ENCODE results near the gene STAB1. TPM values are rescaled to one million over a fixed set of nuclear protein-coding genes. Genes with fewer than 3 reads are reported as not detected.

The STAB1 gene
- total and polyA plus RNA-seq, 2 of the 8 experiments (the other 6 are each of a cell fraction or from before 2014, with no cell fraction given): 1.0 to 1.9 TPM

DNA sequence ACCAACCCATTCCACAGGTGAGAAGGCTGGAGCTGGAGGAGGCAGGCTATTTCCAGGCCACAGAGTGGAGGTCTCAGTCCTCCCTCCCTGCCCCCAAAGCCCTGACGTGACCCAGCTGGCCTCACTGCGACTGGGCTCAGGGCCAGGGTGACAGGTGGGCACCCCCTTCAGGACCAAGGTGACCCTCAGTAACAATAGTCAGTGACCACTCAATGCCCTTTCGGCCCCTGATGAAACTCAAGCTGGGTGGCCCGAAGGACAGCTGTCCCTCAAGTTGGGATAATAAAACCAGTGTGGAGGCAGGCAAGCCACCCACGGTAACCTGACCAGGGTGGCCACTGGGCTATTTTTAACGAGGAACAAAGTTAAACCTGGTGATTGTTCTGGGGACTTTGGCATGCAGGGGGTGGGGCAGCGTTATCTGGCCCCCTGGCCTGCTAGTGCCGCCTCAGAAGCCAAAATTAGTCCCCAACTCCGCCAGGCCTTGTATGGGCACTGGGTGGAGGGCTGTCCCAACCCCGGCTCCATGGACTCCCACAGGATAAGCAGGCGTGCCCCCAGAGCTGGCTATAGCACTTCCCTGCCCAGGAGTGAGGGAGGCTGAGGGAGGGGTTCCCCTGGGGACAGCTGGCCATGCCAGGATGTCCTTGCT lies 42.4 kb upstream of the STAB1 start (continued):
- TF ChIP-seq CBX8 (IDR thresholded peaks at IDR 0.05; ENCODE audit: borderline replicate concordance, low read depth, low read length): no peak
- TF ChIP-seq NANOG (IDR thresholded peaks at IDR 0.05; ENCODE audit: insufficient read depth, low read depth, low read length, poor library complexity, severe bottlenecking): no peak
- no peak for TF ChIP-seq CHD1 (IDR thresholded peaks at IDR 0.05; ENCODE audit: low read depth, low read length)
- TF ChIP-seq, protein P1, sequence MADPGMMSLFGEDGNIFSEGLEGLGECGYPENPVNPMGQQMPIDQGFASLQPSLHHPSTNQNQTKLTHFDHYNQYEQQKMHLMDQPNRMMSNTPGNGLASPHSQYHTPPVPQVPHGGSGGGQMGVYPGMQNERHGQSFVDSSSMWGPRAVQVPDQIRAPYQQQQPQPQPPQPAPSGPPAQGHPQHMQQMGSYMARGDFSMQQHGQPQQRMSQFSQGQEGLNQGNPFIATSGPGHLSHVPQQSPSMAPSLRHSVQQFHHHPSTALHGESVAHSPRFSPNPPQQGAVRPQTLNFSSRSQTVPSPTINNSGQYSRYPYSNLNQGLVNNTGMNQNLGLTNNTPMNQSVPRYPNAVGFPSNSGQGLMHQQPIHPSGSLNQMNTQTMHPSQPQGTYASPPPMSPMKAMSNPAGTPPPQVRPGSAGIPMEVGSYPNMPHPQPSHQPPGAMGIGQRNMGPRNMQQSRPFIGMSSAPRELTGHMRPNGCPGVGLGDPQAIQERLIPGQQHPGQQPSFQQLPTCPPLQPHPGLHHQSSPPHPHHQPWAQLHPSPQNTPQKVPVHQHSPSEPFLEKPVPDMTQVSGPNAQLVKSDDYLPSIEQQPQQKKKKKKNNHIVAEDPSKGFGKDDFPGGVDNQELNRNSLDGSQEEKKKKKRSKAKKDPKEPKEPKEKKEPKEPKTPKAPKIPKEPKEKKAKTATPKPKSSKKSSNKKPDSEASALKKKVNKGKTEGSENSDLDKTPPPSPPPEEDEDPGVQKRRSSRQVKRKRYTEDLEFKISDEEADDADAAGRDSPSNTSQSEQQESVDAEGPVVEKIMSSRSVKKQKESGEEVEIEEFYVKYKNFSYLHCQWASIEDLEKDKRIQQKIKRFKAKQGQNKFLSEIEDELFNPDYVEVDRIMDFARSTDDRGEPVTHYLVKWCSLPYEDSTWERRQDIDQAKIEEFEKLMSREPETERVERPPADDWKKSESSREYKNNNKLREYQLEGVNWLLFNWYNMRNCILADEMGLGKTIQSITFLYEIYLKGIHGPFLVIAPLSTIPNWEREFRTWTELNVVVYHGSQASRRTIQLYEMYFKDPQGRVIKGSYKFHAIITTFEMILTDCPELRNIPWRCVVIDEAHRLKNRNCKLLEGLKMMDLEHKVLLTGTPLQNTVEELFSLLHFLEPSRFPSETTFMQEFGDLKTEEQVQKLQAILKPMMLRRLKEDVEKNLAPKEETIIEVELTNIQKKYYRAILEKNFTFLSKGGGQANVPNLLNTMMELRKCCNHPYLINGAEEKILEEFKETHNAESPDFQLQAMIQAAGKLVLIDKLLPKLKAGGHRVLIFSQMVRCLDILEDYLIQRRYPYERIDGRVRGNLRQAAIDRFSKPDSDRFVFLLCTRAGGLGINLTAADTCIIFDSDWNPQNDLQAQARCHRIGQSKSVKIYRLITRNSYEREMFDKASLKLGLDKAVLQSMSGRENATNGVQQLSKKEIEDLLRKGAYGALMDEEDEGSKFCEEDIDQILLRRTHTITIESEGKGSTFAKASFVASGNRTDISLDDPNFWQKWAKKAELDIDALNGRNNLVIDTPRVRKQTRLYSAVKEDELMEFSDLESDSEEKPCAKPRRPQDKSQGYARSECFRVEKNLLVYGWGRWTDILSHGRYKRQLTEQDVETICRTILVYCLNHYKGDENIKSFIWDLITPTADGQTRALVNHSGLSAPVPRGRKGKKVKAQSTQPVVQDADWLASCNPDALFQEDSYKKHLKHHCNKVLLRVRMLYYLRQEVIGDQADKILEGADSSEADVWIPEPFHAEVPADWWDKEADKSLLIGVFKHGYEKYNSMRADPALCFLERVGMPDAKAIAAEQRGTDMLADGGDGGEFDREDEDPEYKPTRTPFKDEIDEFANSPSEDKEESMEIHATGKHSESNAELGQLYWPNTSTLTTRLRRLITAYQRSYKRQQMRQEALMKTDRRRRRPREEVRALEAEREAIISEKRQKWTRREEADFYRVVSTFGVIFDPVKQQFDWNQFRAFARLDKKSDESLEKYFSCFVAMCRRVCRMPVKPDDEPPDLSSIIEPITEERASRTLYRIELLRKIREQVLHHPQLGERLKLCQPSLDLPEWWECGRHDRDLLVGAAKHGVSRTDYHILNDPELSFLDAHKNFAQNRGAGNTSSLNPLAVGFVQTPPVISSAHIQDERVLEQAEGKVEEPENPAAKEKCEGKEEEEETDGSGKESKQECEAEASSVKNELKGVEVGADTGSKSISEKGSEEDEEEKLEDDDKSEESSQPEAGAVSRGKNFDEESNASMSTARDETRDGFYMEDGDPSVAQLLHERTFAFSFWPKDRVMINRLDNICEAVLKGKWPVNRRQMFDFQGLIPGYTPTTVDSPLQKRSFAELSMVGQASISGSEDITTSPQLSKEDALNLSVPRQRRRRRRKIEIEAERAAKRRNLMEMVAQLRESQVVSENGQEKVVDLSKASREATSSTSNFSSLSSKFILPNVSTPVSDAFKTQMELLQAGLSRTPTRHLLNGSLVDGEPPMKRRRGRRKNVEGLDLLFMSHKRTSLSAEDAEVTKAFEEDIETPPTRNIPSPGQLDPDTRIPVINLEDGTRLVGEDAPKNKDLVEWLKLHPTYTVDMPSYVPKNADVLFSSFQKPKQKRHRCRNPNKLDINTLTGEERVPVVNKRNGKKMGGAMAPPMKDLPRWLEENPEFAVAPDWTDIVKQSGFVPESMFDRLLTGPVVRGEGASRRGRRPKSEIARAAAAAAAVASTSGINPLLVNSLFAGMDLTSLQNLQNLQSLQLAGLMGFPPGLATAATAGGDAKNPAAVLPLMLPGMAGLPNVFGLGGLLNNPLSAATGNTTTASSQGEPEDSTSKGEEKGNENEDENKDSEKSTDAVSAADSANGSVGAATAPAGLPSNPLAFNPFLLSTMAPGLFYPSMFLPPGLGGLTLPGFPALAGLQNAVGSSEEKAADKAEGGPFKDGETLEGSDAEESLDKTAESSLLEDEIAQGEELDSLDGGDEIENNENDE (IDR thresholded peaks at IDR 0.05; ENCODE audit: insufficient replicate concordance, low read length): no peak
